Thymus (tissue), 11 donors: ENCODE data around the gene MYO1E. TPM values are rescaled to one million over a fixed set of nuclear protein-coding genes. Genes with fewer than 3 reads are reported as not detected.

ENCODE experiments used
- DNase-seq, 9 donors: peaks; one replicate each; pipeline ENCODE4 v3.0.0-alpha.2; 2013; ENCODE audit warnings: low spot score in 9 of 9, low read depth in 6 of 9, missing footprints in 1 of 9
- H3K27ac ChIP-seq, 2 donors: one replicate each; pipeline ENCODE4 v1.5.1; 2013; ENCODE audit warnings: control low read depth in 1 of 2, low read depth in 1 of 2, low read length in 1 of 2, mild to moderate bottlenecking in 1 of 2, moderate library complexity in 1 of 2
- H3K27me3 ChIP-seq, 2 donors: one replicate each; pipeline ENCODE4 v1.5.1; 2013; ENCODE audit warnings: low read length in 1 of 2; ENCODE audit not compliant: control insufficient read depth in 2 of 2, insufficient read depth in 1 of 2
- H3K36me3 ChIP-seq, 2 donors: one replicate each; pipeline ENCODE4 v1.5.1; 2013; ENCODE audit warnings: low read length in 1 of 2, mild to moderate bottlenecking in 1 of 2, moderate library complexity in 1 of 2; ENCODE audit not compliant: control insufficient read depth in 2 of 2, insufficient read depth in 2 of 2
- H3K4me1 ChIP-seq, 2 donors: one replicate each; pipeline ENCODE4 v1.5.1; 2013; ENCODE audit warnings: low read length in 2 of 2; ENCODE audit not compliant: control insufficient read depth in 2 of 2, insufficient read depth in 2 of 2
- H3K4me3 ChIP-seq, 2 donors: one replicate each; pipeline ENCODE4 v1.5.1; 2013; ENCODE audit warnings: low read length in 2 of 2, control low read depth in 1 of 2, mild to moderate bottlenecking in 1 of 2
- H3K9me3 ChIP-seq, 2 donors: one replicate each; pipeline ENCODE4 v1.5.1; 2013; ENCODE audit warnings: low read length in 1 of 2, mild to moderate bottlenecking in 1 of 2; ENCODE audit not compliant: control insufficient read depth in 2 of 2, insufficient read depth in 1 of 2
- WGBS: extraction: QIAGEN DNeasy Blood & Tissue Kit; methylation state at CpG from one replicate; pipeline ENCODE4 v1.1.7; 2013; 5-methylcytosine and 5-hydroxymethylcytosine counted together
- polyA plus RNA-seq: library from polyadenylated mRNA; stranded (reverse); fragments of 200-250 nt; gene quantifications from one replicate; pipeline ENCODE4 v1.2.3, GENCODE V29; 2013
- total RNA-seq: library from RNA; stranded (reverse); fragments of 120-200 nt; gene quantifications from one replicate; pipeline ENCODE4 v1.2.4, GENCODE V29; 2013
- donor health status: healthy.

MYO1E gene
- total and polyA plus RNA-seq, 2 donors = 15.5 to 59.8 TPM

GRCh38 chr15:59274126-59274970, 98.3 kb downstream of the MYO1E start:
- H3K4me1 ChIP-seq = peaks cover 0 to 4% of the 10 kb centered on the region in 2 donors
- no peaks in the 10 kb centered on the region for H3K36me3 ChIP-seq
- 96% methylated on average over 6 of the region's 6 CpGs for WGBS
- H3K4me3 ChIP-seq = no peak overlapping the region
- DNase-seq = no peak
- no peaks in the 10 kb centered on the region for H3K9me3 ChIP-seq
- no peak overlapping the region for H3K27ac ChIP-seq
- H3K27me3 ChIP-seq = no peaks in the 10 kb centered on the region

- H3K27me3 ChIP-seq = no peaks in the 10 kb centered on the region
- no peaks in the 10 kb centered on the region for H3K36me3 ChIP-seq
- no peaks in the 10 kb centered on the region for H3K9me3 ChIP-seq
- no peak overlapping the region for H3K4me3 ChIP-seq
- 96% methylated on average over 4 of the region's 4 CpGs for WGBS
- DNase-seq = no peak
- H3K27ac ChIP-seq = no peak overlapping the region
- peaks cover 0 to 4% of the 10 kb centered on the region in 2 donors for H3K4me1 ChIP-seq
These were observed 99.4 kb downstream of the MYO1E start for GRCh38 chr15:59273234-59273633.

GRCh38 chr15:59271595-59272201, 101.0 kb downstream of the MYO1E start:
- no peak for DNase-seq
- 77% methylated on average over 7 of the region's 7 CpGs for WGBS
- H3K9me3 ChIP-seq = no peaks in the 10 kb centered on the region
- H3K4me3 ChIP-seq = no peak overlapping the region
- H3K36me3 ChIP-seq = no peaks in the 10 kb centered on the region
- H3K4me1 ChIP-seq = no peaks in the 10 kb centered on the region
- H3K27ac ChIP-seq = no peak overlapping the region
- H3K27me3 ChIP-seq = no peaks in the 10 kb centered on the region

- H3K9me3 ChIP-seq = no peaks in the 10 kb centered on the region
- no peak overlapping the region for H3K4me3 ChIP-seq
- WGBS = 97% methylated on average over 10 of the region's 10 CpGs
- no peak for DNase-seq
- H3K27me3 ChIP-seq = no peaks in the 10 kb centered on the region
- H3K27ac ChIP-seq = no peak overlapping the region
- H3K36me3 ChIP-seq = no peaks in the 10 kb centered on the region
- H3K4me1 ChIP-seq = no peaks in the 10 kb centered on the region
These were observed 103.7 kb downstream of the MYO1E start for GRCh38 chr15:59268852-59269407.

- no peaks in the 10 kb centered on the region for H3K36me3 ChIP-seq
- H3K27me3 ChIP-seq = no peaks in the 10 kb centered on the region
- H3K9me3 ChIP-seq = no peaks in the 10 kb centered on the region
- no peaks in the 10 kb centered on the region for H3K4me1 ChIP-seq
- no peak overlapping the region for H3K27ac ChIP-seq
- WGBS = 95% methylated on average over 3 of the region's 3 CpGs
- H3K4me3 ChIP-seq = no peak overlapping the region
- no peak for DNase-seq
These were observed 104.4 kb downstream of the MYO1E start for GRCh38 chr15:59268168-59268851.

GRCh38 chr15:59266028-59266427, 106.6 kb downstream of the MYO1E start:
- no peaks in the 10 kb centered on the region for H3K9me3 ChIP-seq
- no peak for DNase-seq
- 97% methylated on average over 5 of the region's 5 CpGs for WGBS
- no peaks in the 10 kb centered on the region for H3K27me3 ChIP-seq
- no peak overlapping the region for H3K4me3 ChIP-seq
- no peaks in the 10 kb centered on the region for H3K36me3 ChIP-seq
- no peaks in the 10 kb centered on the region for H3K4me1 ChIP-seq
- no peak overlapping the region for H3K27ac ChIP-seq

GRCh38 chr15:59262316-59262715, 110.4 kb downstream of the MYO1E start:
- 97% methylated on average over 7 of the region's 7 CpGs for WGBS
- H3K36me3 ChIP-seq = no peaks in the 10 kb centered on the region
- H3K27me3 ChIP-seq = no peaks in the 10 kb centered on the region
- H3K27ac ChIP-seq = no peak overlapping the region
- no peak overlapping the region for H3K4me3 ChIP-seq
- DNase-seq = no peak
- H3K9me3 ChIP-seq = no peaks in the 10 kb centered on the region
- no peaks in the 10 kb centered on the region for H3K4me1 ChIP-seq

GRCh38 chr15:59260090-59260489, 112.6 kb downstream of the MYO1E start:
- 97% methylated on average over 6 of the region's 6 CpGs for WGBS
- no peak overlapping the region for H3K27ac ChIP-seq
- no peak for DNase-seq
- H3K36me3 ChIP-seq = no peaks in the 10 kb centered on the region
- no peak overlapping the region for H3K4me3 ChIP-seq
- no peaks in the 10 kb centered on the region for H3K4me1 ChIP-seq
- H3K9me3 ChIP-seq = no peaks in the 10 kb centered on the region
- H3K27me3 ChIP-seq = no peaks in the 10 kb centered on the region
